ENCODE results near the gene GRID1.

GRCh38 chr10:86258499-86258898, 108.1 kb downstream of the GRID1 start:
- TF ChIP-seq EZH2phosphoT487 (IDR thresholded peaks at IDR 0.05; ENCODE audit: insufficient read depth, low read depth) (no peak), EZH2 (IDR thresholded peaks at IDR 0.05; ENCODE audit: insufficient read depth, poor library complexity, severe bottlenecking) (no peak)
